GM19324 (cell line): ENCODE measurements around the gene SPTBN4.
A peak's percentile ranks its signal among the peaks of the same experiment; 100 is the strongest.
"Not testable (repeated sequence)": the region's sequence is repeated elsewhere in the genome, so short reads cannot be mapped to it uniquely, and the experiment has no call there.

Experiments
- ATAC-seq: cut with Tn5 transposase; IDR thresholded peaks from one replicate; pipeline ENCODE4 v1.9.1; 2021; ENCODE audit warnings: mild to moderate bottlenecking, moderate library complexity; ENCODE audit not compliant: unreplicated experiment, low FRiP score

Gene SPTBN4

GRCh38 chr19:40438284-40438683, 28.5 kb upstream of the SPTBN4 start:
- no peak for ATAC-seq

- no peak for ATAC-seq
These were observed 25.0 kb upstream of the SPTBN4 start for GRCh38 chr19:40441719-40442253.

GRCh38 chr19:40442328-40443130, 24.3 kb upstream of the SPTBN4 start:
- ATAC-seq, result no peak

GRCh38 chr19:40443131-40443999, 23.4 kb upstream of the SPTBN4 start:
- ATAC-seq, result peak; percentile 73

GRCh38 chr19:40444000-40444824, 22.6 kb upstream of the SPTBN4 start, which contains the start of gene SERTAD3:
TSS of gene SERTAD3 (minus strand) at chr19:40444335. CDS start at chr19:40442080, 2,255 bp downstream.
- peak; percentile 76 for ATAC-seq

GRCh38 chr19:40444825-40445312, 21.9 kb upstream of the SPTBN4 start:
- no peak for ATAC-seq

- no peak for ATAC-seq
These were observed 21.0 kb upstream of the SPTBN4 start for GRCh38 chr19:40445780-40446262.

- ATAC-seq, result no peak
These were observed 20.5 kb upstream of the SPTBN4 start for GRCh38 chr19:40446263-40446784.

GRCh38 chr19:40449506-40449905, 17.3 kb upstream of the SPTBN4 start:
- ATAC-seq, result no peak

- no peak for ATAC-seq
These were observed 16.1 kb upstream of the SPTBN4 start for GRCh38 chr19:40450664-40451063.

- ATAC-seq, result no peak
These were observed 14.8 kb upstream of the SPTBN4 start for GRCh38 chr19:40452016-40452415.

GRCh38 chr19:40453151-40453735, 13.6 kb upstream of the SPTBN4 start:
- no peak for ATAC-seq

- not testable (repeated sequence) for ATAC-seq
These were observed 12.9 kb upstream of the SPTBN4 start for GRCh38 chr19:40453943-40454342.

- ATAC-seq, result no peak
These were observed 9.8 kb upstream of the SPTBN4 start for GRCh38 chr19:40457048-40457447.

GRCh38 chr19:40457953-40458596, 8.7 kb upstream of the SPTBN4 start:
- ATAC-seq, result no peak

- ATAC-seq, result no peak
These were observed 8.2 kb upstream of the SPTBN4 start for GRCh38 chr19:40458597-40458974.

- no peak for ATAC-seq
These were observed 6.6 kb upstream of the SPTBN4 start for GRCh38 chr19:40460185-40460584.

- no peak for ATAC-seq
These were observed 5.1 kb upstream of the SPTBN4 start for GRCh38 chr19:40461669-40462221.
